Common myeloid progenitor, CD34-positive (primary cell): ENCODE results near the gene SMIM35.

Experiments used
- CTCF ChIA-PET: fragments of 350-600 bp; sonication (Branson Sonifier 250); formaldehyde crosslinking; loops from one replicate; lab custom pipeline; 2021; ENCODE audit warnings: antibody characterized with exemption; lab: Charles Lee
- POLR2A ChIA-PET: fragments of 350-600 bp; sonication (Branson Sonifier 250); formaldehyde crosslinking; loops from one replicate; lab custom pipeline; 2021; ENCODE audit warnings: antibody characterized with exemption; lab: Charles Lee
- DNase-seq, 3 donors: peaks; one replicate each; pipeline versions ENCODE4 v3.0.0 to v3.0.0-alpha.2; 2013
- H3K27ac ChIP-seq, 2 experiments: 1 replicate in 1 of 2; 2 replicates in 1 of 2; pipeline ENCODE4 v1.7.0; 2013; ENCODE audit warnings: inconsistent platforms in 2 of 2, low read length in 2 of 2, mild to moderate bottlenecking in 2 of 2, low read depth in 1 of 2, moderate library complexity in 1 of 2; ENCODE audit not compliant: severe bottlenecking in 2 of 2, insufficient read depth in 1 of 2, poor library complexity in 1 of 2
- H3K27me3 ChIP-seq, 5 experiments: replicated peaks in 2 of 5; 1 replicate in 3 of 5; 2 replicates in 2 of 5; pipeline versions ENCODE4 v1.6.1 to v1.7.0; 2013; ENCODE audit warnings: low read length in 4 of 5, mild to moderate bottlenecking in 2 of 5, moderate library complexity in 2 of 5, inconsistent platforms in 1 of 5; ENCODE audit not compliant: insufficient read depth in 5 of 5, control insufficient read depth in 4 of 5
- H3K36me3 ChIP-seq, 4 experiments: 1 replicate in 2 of 4; 2 replicates in 2 of 4; pipeline versions ENCODE4 v1.6.1 to v1.7.0; 2013; ENCODE audit warnings: low read length in 3 of 4, control low read depth in 1 of 4, mild to moderate bottlenecking in 1 of 4; ENCODE audit not compliant: control insufficient read depth in 4 of 4, insufficient read depth in 4 of 4
- H3K4me1 ChIP-seq, 4 experiments: 1 replicate in 3 of 4; 2 replicates in 1 of 4; pipeline versions ENCODE4 v1.6.1 to v1.7.1; 2013; ENCODE audit warnings: low read length in 3 of 4, mild to moderate bottlenecking in 3 of 4, control low read depth in 1 of 4, inconsistent platforms in 1 of 4, moderate library complexity in 1 of 4; ENCODE audit not compliant: control insufficient read depth in 4 of 4, insufficient read depth in 4 of 4; ENCODE audit errors: control extremely low read depth in 1 of 4
- H3K4me3 ChIP-seq, 7 experiments: 1 replicate in 4 of 7; 2 replicates in 3 of 7; pipeline versions ENCODE4 v1.5.1 to v1.7.0; 2013; ENCODE audit warnings: mild to moderate bottlenecking in 7 of 7, low read length in 6 of 7, moderate library complexity in 6 of 7, inconsistent platforms in 2 of 7, low read depth in 2 of 7, control low read depth in 1 of 7; ENCODE audit not compliant: insufficient read depth in 4 of 7, control insufficient read depth in 1 of 7; ENCODE audit errors: extremely low read depth in 1 of 7
- H3K9me3 ChIP-seq, 5 experiments: 1 replicate in 4 of 5; 2 replicates in 1 of 5; pipeline versions ENCODE4 v1.6.1 to v1.7.1; 2013; ENCODE audit warnings: low read length in 4 of 5, mild to moderate bottlenecking in 2 of 5, inconsistent platforms in 1 of 5, low read depth in 1 of 5, moderate library complexity in 1 of 5; ENCODE audit not compliant: control insufficient read depth in 4 of 5, insufficient read depth in 2 of 5; ENCODE audit errors: control extremely low read depth in 1 of 5
- WGBS: methylation state at CpG from one replicate; pipeline ENCODE4 v1.1.5; 2013; ENCODE audit not compliant: insufficient coverage; 5-methylcytosine and 5-hydroxymethylcytosine counted together

Gene SMIM35

GRCh38 chr11:118054712-118055640, 31.8 kb downstream of the SMIM35 start:
- Histone ChIP-seq H3K27me3 (no peaks in the 10 kb centered on the region), H3K4me1 (peaks cover 0 to 49% (median 7%) of the 10 kb centered on the region in 4 experiments), H3K9me3 (no peaks in the 10 kb centered on the region), H3K27ac (no peak overlapping the region), H3K4me3 (no peak overlapping the region), H3K36me3 (no peaks in the 10 kb centered on the region)
- POLR2A ChIA-PET = interaction anchor here (1.0 kb wide), 1 partner anchor 105 kb away, joined by 3 read pairs; no protein-coding TSS in a partner anchor
- CTCF ChIA-PET = interaction anchor here (0.7 to 13.4 kb wide), 13 partner anchors 7 to 247 kb away, joined by 3 to 229 read pairs (median 5); partner anchors contain the start of gene FXYD2
- no peak for DNase-seq
- WGBS = 91% methylated on average over 8 of the region's 12 CpGs

GRCh38 chr11:118052581-118053206, 34.1 kb downstream of the SMIM35 start:
- Histone ChIP-seq H3K36me3 (no peaks in the 10 kb centered on the region), H3K4me3 (no peak overlapping the region), H3K4me1 (peaks cover 0 to 36% (median 7%) of the 10 kb centered on the region in 4 experiments), H3K27ac (no peak overlapping the region), H3K27me3 (no peaks in the 10 kb centered on the region), H3K9me3 (no peaks in the 10 kb centered on the region)
- ChIA-PET CTCF (interaction anchor here (0.6 to 13.4 kb wide), 34 partner anchors 10 to 626 kb away, joined by 3 to 229 read pairs (median 4); partner anchors contain the start of gene FXYD2), POLR2A (interaction anchor here (0.6 kb wide), 2 partner anchors 123 to 576 kb away, joined by 3 read pairs; no protein-coding TSS in a partner anchor)
- 91% methylated on average over 11 of the region's 13 CpGs for WGBS
- DNase-seq = no peak

- ChIA-PET POLR2A (no interaction called here), CTCF (interaction anchor here (0.8 to 13.4 kb wide), 14 partner anchors 10 to 231 kb away, joined by 3 to 229 read pairs (median 6); partner anchors contain the start of gene FXYD2)
- Histone ChIP-seq H3K27me3 (no peaks in the 10 kb centered on the region), H3K4me3 (no peak overlapping the region), H3K36me3 (no peaks in the 10 kb centered on the region), H3K9me3 (no peaks in the 10 kb centered on the region), H3K27ac (no peak overlapping the region), H3K4me1 (peaks cover 0 to 28% (median 6%) of the 10 kb centered on the region in 4 experiments)
- 100% methylated on average over 5 of the region's 16 CpGs for WGBS
- DNase-seq = peak in 2 of 3 donors; percentile 35 to 43
These were observed 34.9 kb downstream of the SMIM35 start for GRCh38 chr11:118051611-118052461.

GRCh38 chr11:118051136-118051610, 35.6 kb downstream of the SMIM35 start:
- ChIA-PET CTCF (interaction anchor here (1.0 to 13.4 kb wide), 8 partner anchors 10 to 231 kb away, joined by 3 to 229 read pairs (median 5); partner anchors contain the start of gene FXYD2), POLR2A (no interaction called here)
- Histone ChIP-seq H3K27me3 (no peaks in the 10 kb centered on the region), H3K4me1 (peaks cover 0 to 24% (median 6%) of the 10 kb centered on the region in 4 experiments), H3K4me3 (no peak overlapping the region), H3K27ac (no peak overlapping the region), H3K36me3 (no peaks in the 10 kb centered on the region), H3K9me3 (no peaks in the 10 kb centered on the region)
- 98% methylated on average over 6 of the region's 7 CpGs for WGBS
- DNase-seq = no peak

DNA sequence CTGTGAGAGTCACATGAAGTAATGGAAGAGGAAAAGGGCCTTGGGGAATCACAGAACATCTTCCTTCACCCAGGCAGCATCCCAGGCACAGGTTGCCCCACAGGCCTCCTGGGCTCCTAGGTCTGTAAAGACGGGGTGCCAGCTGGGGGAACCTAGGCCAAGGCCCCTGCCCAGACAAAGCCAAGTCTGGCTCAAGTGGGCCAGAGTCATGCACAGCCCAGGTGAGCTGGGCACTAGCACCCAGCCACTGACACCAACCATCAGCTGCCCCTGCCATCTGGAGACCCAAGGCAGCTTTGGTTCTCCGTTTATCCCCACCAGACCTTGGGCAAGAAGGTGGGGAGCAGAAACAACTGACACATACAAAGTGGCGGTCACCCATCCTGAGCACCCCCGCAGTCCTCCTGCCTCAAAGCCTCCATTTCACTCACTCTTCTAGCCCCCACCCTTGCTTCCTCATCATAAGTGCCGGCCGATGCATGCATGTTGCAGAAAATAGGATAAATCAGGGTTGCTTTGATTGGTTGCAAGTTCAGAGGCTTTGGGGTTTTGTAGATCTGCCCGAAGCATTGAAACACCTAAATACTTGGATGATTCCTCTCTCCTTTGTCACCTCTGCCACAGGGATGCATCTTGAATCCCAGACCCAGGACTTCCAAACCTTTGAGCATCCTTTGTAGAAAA, 36.4 kb downstream of the SMIM35 start:
- Histone ChIP-seq H3K27me3 (no peaks in the 10 kb centered on the region), H3K4me3 (no peak overlapping the region), H3K9me3 (no peaks in the 10 kb centered on the region), H3K36me3 (no peaks in the 10 kb centered on the region), H3K4me1 (peaks cover 0 to 21% (median 6%) of the 10 kb centered on the region in 4 experiments), H3K27ac (no peak overlapping the region)
- no peak for DNase-seq
- CTCF ChIA-PET = interaction anchor here (1.0 to 13.4 kb wide), 7 partner anchors 9 to 230 kb away, joined by 3 to 229 read pairs (median 4); partner anchors contain the start of gene FXYD2
- POLR2A ChIA-PET = no interaction called here
- 93% methylated on average over 4 of the region's 7 CpGs for WGBS

DNA sequence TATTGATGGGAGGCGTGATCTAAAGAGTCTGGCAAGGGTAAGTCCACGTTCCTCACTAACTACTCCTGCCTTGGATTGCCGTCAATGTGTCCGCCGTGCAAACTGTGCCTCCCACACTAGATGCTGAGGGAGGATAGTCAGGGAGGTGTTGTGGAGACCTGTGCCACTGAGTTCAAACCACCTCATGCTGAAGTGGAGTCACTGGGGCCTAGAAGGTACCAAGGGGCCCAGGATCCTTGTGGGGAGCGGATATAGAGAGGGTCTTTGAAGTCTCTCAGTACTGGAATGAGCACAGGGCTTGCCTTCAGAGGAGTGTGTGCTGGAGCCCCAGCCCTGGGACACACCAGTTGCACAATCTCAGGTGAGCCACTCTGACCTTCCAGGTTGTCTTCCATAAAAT, 37.0 kb downstream of the SMIM35 start:
- WGBS = 98% methylated on average over 6 of the region's 6 CpGs
- CTCF ChIA-PET = interaction anchor here (1.0 to 13.4 kb wide), 6 partner anchors 16 to 230 kb away, joined by 3 to 229 read pairs (median 34); partner anchors contain the start of gene FXYD2
- H3K4me1 ChIP-seq = peaks cover 0 to 20% (median 6%) of the 10 kb centered on the region in 4 experiments
- no peak overlapping the region for H3K4me3 ChIP-seq
- no peaks in the 10 kb centered on the region for H3K27me3 ChIP-seq
- H3K36me3 ChIP-seq = no peaks in the 10 kb centered on the region
- no peaks in the 10 kb centered on the region for H3K9me3 ChIP-seq
- DNase-seq = no peak
- POLR2A ChIA-PET = no interaction called here
- no peak overlapping the region for H3K27ac ChIP-seq
